ENCODE data around the gene CDH20.

Gene CDH20

DNA sequence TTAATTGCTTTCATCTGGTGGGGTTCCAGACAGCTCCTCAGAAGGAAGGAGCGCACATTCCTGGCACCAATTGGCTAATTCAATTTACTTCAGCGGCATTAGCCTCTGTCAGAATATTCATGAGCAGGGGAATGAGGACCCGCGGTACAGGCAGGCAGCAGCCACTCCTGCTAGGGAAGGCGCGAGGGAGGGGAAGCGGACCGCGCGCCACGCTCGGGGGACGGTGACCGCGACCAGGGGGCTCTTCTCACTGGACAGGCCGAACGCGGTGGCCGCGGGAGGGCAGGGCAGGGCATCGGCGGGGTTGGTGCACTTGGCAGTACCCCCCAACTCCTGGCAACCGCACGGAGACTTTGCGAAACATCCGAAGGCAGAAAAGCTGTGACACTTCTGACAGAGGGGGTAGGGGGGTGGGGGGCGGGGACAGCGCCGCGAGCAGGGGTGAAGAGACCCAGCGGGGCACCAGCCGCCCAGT is at the start of gene CDH20:
Gene CDH20 (plus strand): TSS at position 160 of the 475 bp plus-strand sequence.
- peaks cover 28% of the 10 kb centered on the region for H3K27me3 Mint-ChIP-seq (ENCODE audit: low read depth)
- H3K4me3 Mint-ChIP-seq = no peak within 1 kb of the TSS
- no peaks in the 10 kb centered on the region for H3K4me1 Mint-ChIP-seq (ENCODE audit: low read depth)
- no peaks in the 10 kb centered on the region for H3K36me3 Mint-ChIP-seq (ENCODE audit: low read depth)
- DNase-seq (ENCODE audit: low spot score) = no peak
- no peak within 1 kb of the TSS for H3K27ac Mint-ChIP-seq
- H3K9me3 Mint-ChIP-seq = no peaks in the 10 kb centered on the region

DNA sequence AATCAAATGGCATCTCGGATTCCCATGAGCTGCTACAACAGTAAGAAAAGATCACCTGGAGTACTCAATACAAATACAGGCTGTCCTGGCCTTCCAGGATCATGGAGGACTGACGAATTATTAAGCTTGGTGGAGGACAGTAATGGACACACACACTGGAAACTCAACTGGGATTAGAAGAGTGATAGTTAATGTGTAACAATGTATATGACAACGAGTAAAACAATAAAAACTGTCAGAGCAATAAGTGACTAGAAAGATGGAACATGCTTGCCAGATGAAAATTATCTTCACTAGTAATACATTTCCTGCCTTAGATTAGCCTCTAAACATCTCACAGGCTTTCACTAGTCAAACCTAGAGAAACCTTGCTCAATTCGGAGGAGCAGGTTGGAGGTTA is 49.2 kb upstream of the CDH20 start:
- H3K27ac Mint-ChIP-seq = no peak overlapping the region
- no peaks in the 10 kb centered on the region for H3K36me3 Mint-ChIP-seq (ENCODE audit: low read depth)
- H3K9me3 Mint-ChIP-seq = peaks cover 4% of the 10 kb centered on the region
- H3K4me3 Mint-ChIP-seq = no peak overlapping the region
- no peak for DNase-seq (ENCODE audit: low spot score)
- H3K4me1 Mint-ChIP-seq (ENCODE audit: low read depth) = no peaks in the 10 kb centered on the region
- H3K27me3 Mint-ChIP-seq (ENCODE audit: low read depth) = no peaks in the 10 kb centered on the region

DNA sequence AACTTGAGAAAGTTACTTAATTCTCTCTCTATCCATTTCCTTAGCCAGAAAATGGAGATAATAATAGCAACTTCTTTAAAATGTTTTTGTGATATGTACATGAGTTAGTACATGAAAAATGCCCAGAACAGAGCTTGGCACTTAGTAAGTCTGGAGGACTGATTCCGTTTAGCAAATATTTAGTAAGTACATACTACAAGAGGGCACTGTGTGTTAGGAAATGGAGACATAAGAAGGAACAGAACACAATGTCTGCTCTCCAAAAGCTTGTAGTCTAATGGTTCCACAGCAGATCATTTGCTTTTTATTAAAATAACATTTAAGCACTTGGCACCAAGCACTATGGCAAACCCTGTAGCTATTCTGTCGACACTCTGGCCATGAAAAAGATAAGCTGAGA is 47.5 kb upstream of the CDH20 start:
- DNase-seq (ENCODE audit: low spot score) = no peak

DNA sequence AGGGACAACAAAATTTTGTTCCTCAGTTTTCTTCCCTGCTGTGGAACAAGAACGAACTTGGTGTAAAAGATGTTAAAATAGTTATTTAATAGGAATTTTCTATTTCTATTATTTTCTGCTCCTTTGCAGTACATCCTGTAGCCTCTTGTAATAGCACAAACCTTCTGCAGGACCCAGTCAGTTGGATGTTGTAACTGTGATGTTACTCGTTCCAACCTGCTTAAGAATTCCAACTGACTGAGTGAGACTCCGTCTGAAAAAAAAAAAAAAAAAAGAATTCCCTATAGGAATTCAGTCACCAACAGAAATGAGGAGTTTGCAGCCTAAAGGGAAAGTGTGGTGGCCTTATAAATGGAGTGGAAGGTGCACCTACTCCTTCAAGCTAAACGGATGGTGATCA is 46.4 kb upstream of the CDH20 start:
- H3K36me3 Mint-ChIP-seq (ENCODE audit: low read depth) = no peaks in the 10 kb centered on the region
- no peak overlapping the region for H3K27ac Mint-ChIP-seq
- H3K4me3 Mint-ChIP-seq = no peak overlapping the region
- H3K4me1 Mint-ChIP-seq (ENCODE audit: low read depth) = no peaks in the 10 kb centered on the region
- no peaks in the 10 kb centered on the region for H3K27me3 Mint-ChIP-seq (ENCODE audit: low read depth)
- DNase-seq (ENCODE audit: low spot score) = no peak
- H3K9me3 Mint-ChIP-seq = no peaks in the 10 kb centered on the region

More for the DNA sequence above, 47.5 kb upstream of the CDH20 start:
- Mint-ChIP-seq H3K27ac (no peak overlapping the region), H3K9me3 (peaks cover 4% of the 10 kb centered on the region), H3K4me1 (ENCODE audit: low read depth) (no peaks in the 10 kb centered on the region), H3K27me3 (ENCODE audit: low read depth) (no peaks in the 10 kb centered on the region), H3K4me3 (no peak overlapping the region), H3K36me3 (ENCODE audit: low read depth) (no peaks in the 10 kb centered on the region)

DNA sequence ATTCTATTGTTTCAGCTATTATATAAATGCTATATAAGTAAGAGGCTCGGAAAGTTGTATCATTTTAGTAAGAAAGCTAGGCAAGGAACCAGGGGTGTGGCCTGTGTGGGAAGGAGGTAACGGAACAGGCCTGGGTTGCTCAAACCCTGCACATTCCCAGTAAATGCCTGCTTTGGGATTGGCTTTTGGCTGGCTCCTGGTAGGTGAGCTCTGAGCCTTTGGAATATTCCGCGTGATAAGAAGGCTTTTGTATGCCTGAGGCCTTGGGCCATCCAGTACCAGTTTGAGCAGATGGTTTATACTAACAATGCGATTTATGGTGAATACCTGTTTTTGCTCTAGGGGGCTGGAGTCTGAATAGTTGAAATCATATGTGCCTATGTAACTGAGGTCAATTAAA is 42.6 kb upstream of the CDH20 start:
- no peak overlapping the region for H3K4me3 Mint-ChIP-seq
- no peak overlapping the region for H3K27ac Mint-ChIP-seq
- no peaks in the 10 kb centered on the region for H3K27me3 Mint-ChIP-seq (ENCODE audit: low read depth)
- H3K36me3 Mint-ChIP-seq (ENCODE audit: low read depth) = no peaks in the 10 kb centered on the region
- H3K9me3 Mint-ChIP-seq = no peaks in the 10 kb centered on the region
- no peak for DNase-seq (ENCODE audit: low spot score)
- H3K4me1 Mint-ChIP-seq (ENCODE audit: low read depth) = no peaks in the 10 kb centered on the region

DNA sequence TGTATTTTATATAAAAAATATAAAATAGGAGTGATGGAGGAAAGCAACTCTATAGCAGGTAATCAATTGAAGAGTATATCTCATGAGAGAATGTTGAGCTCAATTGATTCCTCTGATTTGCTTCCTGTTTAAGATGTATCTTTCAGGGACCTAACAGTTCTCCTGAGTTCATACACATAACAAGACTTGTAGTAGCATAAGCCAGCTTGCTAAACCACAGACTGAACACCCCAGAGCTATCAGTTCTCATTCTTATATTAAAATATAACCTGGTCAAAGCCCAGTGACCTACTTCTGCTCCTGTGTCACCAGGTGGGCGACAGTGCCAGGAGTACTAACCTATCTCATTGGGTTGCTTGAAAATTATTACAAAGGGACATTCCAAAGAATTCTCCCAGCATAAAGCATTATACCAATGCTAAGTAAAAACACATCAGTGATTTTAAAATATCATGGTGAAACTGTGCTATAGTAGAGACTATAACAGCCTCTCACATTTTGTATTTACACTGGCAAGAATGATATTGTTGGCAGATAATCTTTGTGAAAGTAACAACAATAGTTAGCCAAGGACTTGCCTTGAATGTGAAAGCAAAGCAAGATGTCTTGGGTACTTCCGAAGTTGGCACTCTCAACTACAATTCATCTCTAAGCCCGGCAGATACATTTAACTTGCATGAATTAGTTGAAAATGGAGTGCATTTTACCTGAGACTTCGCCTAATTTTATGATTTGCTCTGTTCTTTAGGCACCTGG is 40.8 kb upstream of the CDH20 start:
- Mint-ChIP-seq H3K9me3 (no peaks in the 10 kb centered on the region), H3K27ac (no peak overlapping the region), H3K27me3 (ENCODE audit: low read depth) (no peaks in the 10 kb centered on the region), H3K4me3 (no peak overlapping the region), H3K4me1 (ENCODE audit: low read depth) (no peaks in the 10 kb centered on the region), H3K36me3 (ENCODE audit: low read depth) (no peaks in the 10 kb centered on the region)
- no peak for DNase-seq (ENCODE audit: low spot score)

DNA sequence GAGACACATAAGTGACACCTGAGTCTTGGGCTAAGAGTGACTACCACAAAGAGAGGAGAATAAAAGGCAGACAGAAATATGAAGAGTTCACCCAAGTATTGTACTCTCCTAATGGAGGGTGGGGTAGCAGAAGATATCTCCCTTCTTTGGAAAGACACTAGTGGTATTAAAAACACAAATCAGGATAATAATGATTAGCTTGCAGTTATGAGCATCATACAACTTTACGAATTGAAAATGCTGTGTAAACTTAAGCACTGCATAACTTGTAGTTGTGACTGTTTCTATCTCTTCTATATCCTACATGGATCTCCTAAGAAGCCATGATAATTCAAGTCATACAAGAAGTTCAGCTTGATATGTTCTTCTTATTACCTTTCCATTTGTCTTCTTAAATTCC is 38.1 kb upstream of the CDH20 start:
- H3K4me1 Mint-ChIP-seq (ENCODE audit: low read depth) = no peaks in the 10 kb centered on the region

DNA sequence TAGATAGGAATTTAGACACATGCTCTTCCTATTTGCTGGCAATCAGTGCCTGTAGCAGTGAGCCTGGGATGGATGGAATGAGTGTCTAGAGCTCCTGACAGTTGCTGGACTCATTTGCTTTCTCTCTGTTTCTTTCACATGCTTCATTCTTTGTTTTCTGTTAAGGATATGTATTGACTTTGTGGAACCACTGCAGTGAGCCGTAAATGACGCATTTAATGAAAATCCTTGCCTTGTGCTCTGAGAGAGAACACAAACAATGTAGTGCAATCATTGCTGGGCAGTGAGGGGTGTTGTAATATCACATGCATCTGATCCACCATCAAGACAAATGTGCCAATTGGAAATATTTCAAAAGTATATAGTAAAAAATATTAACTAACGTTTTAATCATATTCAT is 25.2 kb upstream of the CDH20 start:
- H3K4me3 Mint-ChIP-seq = no peak overlapping the region
- H3K36me3 Mint-ChIP-seq (ENCODE audit: low read depth) = no peaks in the 10 kb centered on the region
- H3K27ac Mint-ChIP-seq = no peak overlapping the region
- DNase-seq (ENCODE audit: low spot score) = no peak
- H3K9me3 Mint-ChIP-seq = no peaks in the 10 kb centered on the region
- no peaks in the 10 kb centered on the region for H3K4me1 Mint-ChIP-seq (ENCODE audit: low read depth)
- no peaks in the 10 kb centered on the region for H3K27me3 Mint-ChIP-seq (ENCODE audit: low read depth)

More for the DNA sequence above, 38.1 kb upstream of the CDH20 start:
- no peaks in the 10 kb centered on the region for H3K9me3 Mint-ChIP-seq
- H3K27me3 Mint-ChIP-seq (ENCODE audit: low read depth) = no peaks in the 10 kb centered on the region
- no peak overlapping the region for H3K4me3 Mint-ChIP-seq
- DNase-seq (ENCODE audit: low spot score) = no peak
- no peaks in the 10 kb centered on the region for H3K36me3 Mint-ChIP-seq (ENCODE audit: low read depth)
- no peak overlapping the region for H3K27ac Mint-ChIP-seq

DNA sequence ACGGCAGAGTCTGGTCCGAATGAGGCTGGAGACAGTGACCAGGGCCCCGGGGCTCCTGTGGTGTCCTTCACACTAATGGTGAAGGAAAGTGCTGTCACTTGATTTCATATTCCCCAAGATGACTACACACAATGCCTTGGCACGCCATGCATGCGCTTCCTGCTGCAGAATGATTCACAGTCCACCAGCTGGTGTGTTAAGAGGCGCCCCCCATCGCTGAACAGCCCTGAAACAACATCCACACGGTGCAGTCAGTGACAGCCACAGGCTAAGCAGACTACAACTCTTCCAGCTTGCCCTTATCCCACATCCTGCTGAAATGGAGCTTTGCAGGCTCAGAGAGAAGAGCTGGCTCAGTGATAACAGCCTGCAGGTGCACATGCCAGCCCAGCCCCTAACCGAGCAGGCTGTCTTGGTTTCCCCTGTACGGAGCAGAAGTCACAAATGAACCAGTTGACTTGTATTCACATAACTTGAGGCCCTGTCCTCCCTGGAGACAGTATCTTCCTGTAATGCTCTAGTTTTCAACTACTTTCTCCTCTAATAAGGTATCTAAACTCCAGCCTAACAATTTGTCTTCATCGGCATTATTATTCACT is 24.3 kb upstream of the CDH20 start:
- H3K4me3 Mint-ChIP-seq = no peak overlapping the region
- DNase-seq (ENCODE audit: low spot score) = no peak
- no peaks in the 10 kb centered on the region for H3K36me3 Mint-ChIP-seq (ENCODE audit: low read depth)
- H3K27me3 Mint-ChIP-seq (ENCODE audit: low read depth) = no peaks in the 10 kb centered on the region
- no peak overlapping the region for H3K27ac Mint-ChIP-seq
- no peaks in the 10 kb centered on the region for H3K9me3 Mint-ChIP-seq
- H3K4me1 Mint-ChIP-seq (ENCODE audit: low read depth) = no peaks in the 10 kb centered on the region

DNA sequence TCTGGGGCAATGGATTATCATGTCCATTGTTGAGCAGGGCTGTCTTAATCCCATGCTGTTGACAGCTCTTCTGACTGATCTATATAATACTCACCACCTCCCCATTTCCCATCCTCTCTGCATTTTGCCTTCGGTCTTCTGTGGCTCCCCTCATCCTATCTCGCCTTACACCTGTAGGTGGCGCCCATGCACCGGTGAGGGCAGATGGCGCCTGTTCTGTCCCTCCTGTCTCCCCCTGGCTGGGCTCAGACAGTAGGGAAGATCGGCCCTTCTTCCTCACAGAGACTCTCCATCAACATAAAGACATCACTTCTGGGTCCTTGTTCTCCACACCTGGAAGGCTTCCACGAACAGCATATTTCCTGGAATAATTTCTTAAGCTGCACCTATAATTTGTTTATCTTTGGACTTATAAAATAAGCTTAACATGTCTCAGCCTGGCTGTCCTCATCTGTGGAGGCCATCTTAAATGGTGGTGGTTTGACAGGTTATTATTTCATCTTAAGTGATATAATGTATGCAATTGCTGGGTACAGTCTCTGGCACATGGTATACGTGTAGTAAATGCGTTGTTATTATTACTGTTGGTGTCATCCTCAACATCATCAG is 10.9 kb upstream of the CDH20 start:
- no peaks in the 10 kb centered on the region for H3K9me3 Mint-ChIP-seq
- no peaks in the 10 kb centered on the region for H3K36me3 Mint-ChIP-seq (ENCODE audit: low read depth)
- no peak overlapping the region for H3K27ac Mint-ChIP-seq
- H3K27me3 Mint-ChIP-seq (ENCODE audit: low read depth) = no peaks in the 10 kb centered on the region
- peak; percentile 17 for DNase-seq (ENCODE audit: low spot score)
- no peaks in the 10 kb centered on the region for H3K4me1 Mint-ChIP-seq (ENCODE audit: low read depth)
- H3K4me3 Mint-ChIP-seq = no peak overlapping the region

DNA sequence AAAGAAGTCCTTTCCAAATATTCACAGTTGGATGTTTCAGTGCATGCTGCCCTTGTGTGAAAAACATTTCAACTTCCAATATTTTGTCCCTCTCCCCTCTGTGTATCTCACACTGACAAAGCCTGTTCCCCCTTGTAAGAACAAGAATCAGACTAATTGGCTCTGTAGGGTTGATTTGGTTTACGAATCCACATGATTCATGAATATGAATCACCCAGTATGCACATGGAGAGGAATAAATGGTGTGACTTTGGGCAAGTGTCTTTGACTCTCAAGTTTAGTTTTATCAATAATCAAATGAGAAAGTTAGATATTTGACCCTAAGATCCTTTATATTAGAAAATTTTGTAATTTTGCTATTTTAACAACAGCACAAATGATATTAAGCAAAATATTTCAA is 9.3 kb upstream of the CDH20 start:
- Mint-ChIP-seq H3K9me3 (no peaks in the 10 kb centered on the region), H3K4me1 (ENCODE audit: low read depth) (no peaks in the 10 kb centered on the region), H3K27me3 (ENCODE audit: low read depth) (no peaks in the 10 kb centered on the region), H3K4me3 (no peak overlapping the region), H3K27ac (no peak overlapping the region), H3K36me3 (ENCODE audit: low read depth) (no peaks in the 10 kb centered on the region)
- DNase-seq (ENCODE audit: low spot score) = no peak

DNA sequence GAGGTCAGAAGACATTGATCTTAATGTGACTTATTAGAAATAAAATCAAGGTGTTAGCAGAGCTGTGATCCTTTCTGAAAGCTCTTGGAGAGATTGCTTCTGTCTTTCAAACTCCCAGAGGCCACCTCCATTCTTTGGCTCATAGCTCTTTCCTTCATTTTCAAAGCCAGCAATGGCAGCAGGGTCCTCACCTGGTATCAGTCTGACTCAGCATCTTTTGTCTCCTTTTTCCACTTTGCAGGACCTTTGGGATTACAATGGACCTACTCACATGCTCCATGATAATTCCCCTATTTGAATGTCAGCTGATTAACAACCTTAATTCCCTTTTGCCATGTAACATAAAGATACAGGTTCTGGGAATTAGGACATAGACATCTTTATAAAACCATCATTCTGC is 6.8 kb upstream of the CDH20 start:
- no peaks in the 10 kb centered on the region for H3K9me3 Mint-ChIP-seq
- H3K27me3 Mint-ChIP-seq (ENCODE audit: low read depth) = peaks cover under 1% of the 10 kb centered on the region
- no peak for DNase-seq (ENCODE audit: low spot score)
- no peak overlapping the region for H3K4me3 Mint-ChIP-seq
- H3K4me1 Mint-ChIP-seq (ENCODE audit: low read depth) = no peaks in the 10 kb centered on the region
- no peak overlapping the region for H3K27ac Mint-ChIP-seq
- H3K36me3 Mint-ChIP-seq (ENCODE audit: low read depth) = no peaks in the 10 kb centered on the region

DNA sequence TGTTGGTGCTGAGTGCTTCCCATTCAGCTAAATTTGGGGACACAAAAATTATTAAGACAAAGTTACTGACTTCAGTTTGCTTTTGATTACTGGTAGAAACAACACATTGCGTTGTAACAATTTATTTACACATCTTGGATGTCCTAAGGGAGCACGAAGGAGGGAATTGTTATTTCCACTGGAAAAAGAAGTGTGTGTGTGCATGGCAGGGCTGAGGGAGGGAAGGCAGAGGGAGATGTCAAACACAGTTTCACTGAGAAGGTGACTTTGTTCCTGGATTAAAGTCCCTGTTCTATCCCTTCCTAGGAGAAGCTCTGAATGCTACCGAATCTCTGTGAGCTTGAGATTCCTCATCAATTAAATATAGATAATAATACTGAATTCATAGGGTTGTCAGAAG is 3.8 kb upstream of the CDH20 start:
- H3K4me3 Mint-ChIP-seq = no peak overlapping the region

DNA sequence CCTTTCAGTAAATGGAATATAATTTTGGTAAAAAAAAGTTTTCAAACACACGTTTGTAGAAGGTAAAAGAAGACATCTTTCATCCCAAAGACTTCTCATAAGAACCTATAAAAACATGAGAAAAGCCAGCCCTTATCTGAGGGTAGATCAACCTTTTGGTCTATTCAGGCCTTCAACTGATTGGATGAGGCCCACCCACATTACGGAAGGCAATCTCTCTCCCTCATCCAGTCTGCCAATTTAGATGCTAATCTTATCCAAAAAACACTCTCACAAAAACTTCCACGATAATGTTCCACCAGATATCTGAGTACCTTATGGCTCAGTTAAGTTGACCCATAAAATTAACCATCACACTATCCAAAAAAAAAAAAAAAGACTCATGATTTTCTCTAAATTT is 2.2 kb upstream of the CDH20 start:
- peaks cover 26% of the 10 kb centered on the region for H3K27me3 Mint-ChIP-seq (ENCODE audit: low read depth)
- no peak for DNase-seq (ENCODE audit: low spot score)

More for the DNA sequence above, 3.8 kb upstream of the CDH20 start:
- Mint-ChIP-seq H3K27ac (no peak overlapping the region), H3K4me1 (ENCODE audit: low read depth) (no peaks in the 10 kb centered on the region), H3K27me3 (ENCODE audit: low read depth) (peaks cover 11% of the 10 kb centered on the region), H3K9me3 (no peaks in the 10 kb centered on the region), H3K36me3 (ENCODE audit: low read depth) (no peaks in the 10 kb centered on the region)
- DNase-seq (ENCODE audit: low spot score) = no peak

More for the DNA sequence above, 2.2 kb upstream of the CDH20 start:
- Mint-ChIP-seq H3K4me3 (no peak overlapping the region), H3K27ac (no peak overlapping the region), H3K36me3 (ENCODE audit: low read depth) (no peaks in the 10 kb centered on the region), H3K9me3 (no peaks in the 10 kb centered on the region), H3K4me1 (ENCODE audit: low read depth) (no peaks in the 10 kb centered on the region)

Data from T-helper 2 cell treated with Interferon-gamma antibody and Interleukin-4, amounts not matched to agents 5 μg/mL and 100 μg/mL, for 36 hours (primary cell).